Spleen (tissue), 7 donors: Measurements from ENCODE around the gene GART.

ENCODE experiments used
- POLR2A ChIP-seq, 3 donors: fragments of 450-650 bp; IDR thresholded peaks; one replicate each; pipeline ENCODE4 v1.5.1; 2017; ENCODE audit warnings: antibody characterized with exemption in 3 of 3, mild to moderate bottlenecking in 1 of 3
- POLR2AphosphoS5 ChIP-seq, 3 donors: sonication (generic); formaldehyde crosslinking; IDR thresholded peaks; one replicate each; pipeline ENCODE4 v1.5.1; 2017; ENCODE audit warnings: antibody characterized with exemption in 3 of 3
- TF ChIP-seq, protein P1 (sequence below), 11 experiments: fragments of 200-600 bp in 7 of 11; fragments of 450-650 bp in 4 of 11; sonication (generic) in 4 of 11; IDR thresholded peaks in 8 of 11; conservative IDR thresholded peaks in 3 of 11; 1 replicate in 7 of 11; 2 replicates in 4 of 11; pipeline versions ENCODE4 v1.4.0 to v1.8.0; 2016 to 2021; ENCODE audit warnings: antibody characterized with exemption in 11 of 11, inconsistent platforms in 4 of 11, mild to moderate bottlenecking in 1 of 11
- donor health status: DM: no; HTN: no; CAD: no; lungs with moderate emphysema.
- donor health status: DM: no; HTN: no; CAD: no.
- donor health status: DM: no; HTN: no; CAD: no.

DNA sequence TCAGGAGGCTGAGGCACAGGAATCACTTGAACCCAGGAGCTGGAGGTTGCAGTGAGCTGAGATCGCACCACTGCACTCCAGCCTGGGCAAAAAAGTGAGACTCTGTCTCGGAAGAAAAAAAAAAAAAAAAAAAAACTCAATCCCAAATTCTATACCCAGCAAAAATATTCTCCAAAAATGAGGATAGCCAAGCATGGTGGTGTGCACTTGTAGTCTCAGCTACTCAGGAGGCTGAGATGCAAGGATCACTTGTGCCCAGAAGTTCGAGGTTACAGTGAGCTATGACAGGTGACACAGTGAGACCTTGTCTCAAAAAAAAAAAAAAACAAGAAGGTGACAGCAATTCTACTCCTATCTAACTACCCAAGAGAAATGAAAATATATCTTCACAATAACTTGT, 68.6 kb downstream of the GART start:
- TF ChIP-seq, protein P1, sequence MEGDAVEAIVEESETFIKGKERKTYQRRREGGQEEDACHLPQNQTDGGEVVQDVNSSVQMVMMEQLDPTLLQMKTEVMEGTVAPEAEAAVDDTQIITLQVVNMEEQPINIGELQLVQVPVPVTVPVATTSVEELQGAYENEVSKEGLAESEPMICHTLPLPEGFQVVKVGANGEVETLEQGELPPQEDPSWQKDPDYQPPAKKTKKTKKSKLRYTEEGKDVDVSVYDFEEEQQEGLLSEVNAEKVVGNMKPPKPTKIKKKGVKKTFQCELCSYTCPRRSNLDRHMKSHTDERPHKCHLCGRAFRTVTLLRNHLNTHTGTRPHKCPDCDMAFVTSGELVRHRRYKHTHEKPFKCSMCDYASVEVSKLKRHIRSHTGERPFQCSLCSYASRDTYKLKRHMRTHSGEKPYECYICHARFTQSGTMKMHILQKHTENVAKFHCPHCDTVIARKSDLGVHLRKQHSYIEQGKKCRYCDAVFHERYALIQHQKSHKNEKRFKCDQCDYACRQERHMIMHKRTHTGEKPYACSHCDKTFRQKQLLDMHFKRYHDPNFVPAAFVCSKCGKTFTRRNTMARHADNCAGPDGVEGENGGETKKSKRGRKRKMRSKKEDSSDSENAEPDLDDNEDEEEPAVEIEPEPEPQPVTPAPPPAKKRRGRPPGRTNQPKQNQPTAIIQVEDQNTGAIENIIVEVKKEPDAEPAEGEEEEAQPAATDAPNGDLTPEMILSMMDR (IDR thresholded peaks at IDR 0.05 in 8 of 11, conservative IDR thresholded peaks at IDR 0.05 in 3 of 11): no peak
- no peak for TF ChIP-seq POLR2AphosphoS5 (IDR thresholded peaks at IDR 0.05)
- TF ChIP-seq POLR2A (IDR thresholded peaks at IDR 0.05): no peak
